Urinary bladder (tissue), 4 donors: ENCODE results near the gene ARL5A. TPM values are rescaled to one million over a fixed set of nuclear protein-coding genes. Genes with fewer than 3 reads are reported as not detected.

ENCODE experiments used
- DNase-seq: peaks from one replicate; pipeline ENCODE4 v3.0.0-alpha.2; 2015; ENCODE audit errors: extremely low spot score
- H3K27ac ChIP-seq: one replicate; pipeline ENCODE4 v1.5.1; 2013; ENCODE audit warnings: low read depth, mild to moderate bottlenecking, moderate library complexity
- H3K36me3 ChIP-seq: one replicate; pipeline ENCODE4 v1.6.1; 2013; ENCODE audit warnings: mild to moderate bottlenecking, moderate library complexity; ENCODE audit not compliant: insufficient read depth
- H3K4me1 ChIP-seq: one replicate; pipeline ENCODE4 v1.6.1; 2013; ENCODE audit warnings: mild to moderate bottlenecking, moderate library complexity; ENCODE audit not compliant: insufficient read depth
- H3K4me3 ChIP-seq: one replicate; pipeline ENCODE4 v1.5.1; 2013; ENCODE audit warnings: low read depth, low read length
- whole genome bisulfite sequencing: extraction: QIAGEN DNeasy Blood & Tissue Kit; methylation state at CpG from one replicate; pipeline ENCODE4 v1.1.7; 2013; 5-methylcytosine and 5-hydroxymethylcytosine counted together
- polyA plus RNA-seq: library from polyadenylated mRNA; stranded (reverse); fragments of 200-250 nt; gene quantifications from one replicate; pipeline ENCODE4 v1.2.3, GENCODE V29; 2013
- total RNA-seq: library from RNA; depleted of rRNA; stranded (reverse); fragments of >200 nt; gene quantifications from one replicate; pipeline ENCODE4 v1.2.3, GENCODE V29; 2014
- donor health status: healthy with polysubstance abuse.
- donor health status: healthy.

Gene ARL5A
- total and polyA plus RNA-seq, 2 donors = 19.2 to 117 TPM

- Histone ChIP-seq H3K4me3 (peak overlapping the region; percentile 4), H3K4me1 (no peaks in the 10 kb centered on the region), H3K27ac (no peak overlapping the region), H3K36me3 (no peaks in the 10 kb centered on the region)
- WGBS = 35% methylated on average over 6 of the region's 6 CpGs
- DNase-seq = no peak
Measured at GRCh38 chr2:151826737-151827157, 1.5 kb downstream of the ARL5A start.

- WGBS = 73% methylated on average over 2 of the region's 2 CpGs
- Histone ChIP-seq H3K27ac (no peak overlapping the region), H3K4me1 (no peaks in the 10 kb centered on the region), H3K36me3 (no peaks in the 10 kb centered on the region), H3K4me3 (no peak overlapping the region)
- DNase-seq = no peak
Measured at GRCh38 chr2:151824886-151825285, 3.3 kb downstream of the ARL5A start.

DNA sequence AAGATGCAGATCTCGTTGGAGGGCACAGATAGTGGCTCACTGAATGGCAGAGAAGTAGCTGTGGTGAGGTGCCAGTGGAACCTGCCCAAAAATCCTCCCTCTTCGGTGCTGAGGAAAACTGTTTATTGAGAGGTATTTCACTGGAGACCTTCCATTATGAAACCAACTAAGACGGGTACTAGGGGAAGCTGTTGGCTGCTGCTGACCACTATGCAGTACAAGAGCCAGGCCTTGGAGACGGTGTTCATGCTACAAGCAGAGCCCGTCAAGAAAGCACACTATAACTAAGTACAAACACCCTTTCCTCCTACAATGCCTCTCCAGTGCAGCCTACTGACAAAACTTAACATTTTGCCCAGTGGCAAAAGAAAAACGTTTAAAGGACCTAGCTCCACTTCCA is 4.6 kb downstream of the ARL5A start:
- DNase-seq = no peak
- Histone ChIP-seq H3K36me3 (no peaks in the 10 kb centered on the region), H3K4me1 (no peaks in the 10 kb centered on the region), H3K4me3 (no peak overlapping the region), H3K27ac (no peak overlapping the region)
- WGBS = 42% methylated on average over 6 of the region's 6 CpGs

- WGBS = 97% methylated on average over 2 of the region's 2 CpGs
- no peak overlapping the region for H3K27ac ChIP-seq
- DNase-seq = no peak
- peaks cover 2% of the 10 kb centered on the region for H3K36me3 ChIP-seq
- no peak overlapping the region for H3K4me3 ChIP-seq
- no peaks in the 10 kb centered on the region for H3K4me1 ChIP-seq
Measured at GRCh38 chr2:151819920-151820319, 8.3 kb downstream of the ARL5A start.

DNA sequence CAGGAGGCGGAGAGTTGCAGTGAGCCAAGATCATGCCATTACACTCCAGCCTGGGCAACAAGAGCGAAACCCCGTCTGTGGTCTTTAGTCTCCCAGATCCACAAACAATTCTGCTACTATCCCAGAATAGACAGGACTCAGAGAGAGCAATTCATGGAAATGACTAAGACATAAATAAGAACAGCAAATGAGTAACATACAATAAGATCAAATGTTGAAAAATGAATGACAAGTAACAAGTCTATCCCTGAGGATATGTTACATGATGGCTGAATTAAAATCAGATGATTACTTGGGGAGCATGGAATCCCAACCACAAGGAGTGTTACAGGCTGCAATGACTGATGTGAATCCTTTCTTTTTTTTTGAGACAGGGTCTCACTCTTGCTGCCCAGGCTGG is 10.3 kb downstream of the ARL5A start:
- Histone ChIP-seq H3K36me3 (peaks cover 2% of the 10 kb centered on the region), H3K4me3 (no peak overlapping the region), H3K27ac (no peak overlapping the region), H3K4me1 (no peaks in the 10 kb centered on the region)
- 93% methylated on average over 3 of the region's 3 CpGs for WGBS
- DNase-seq = no peak

DNA sequence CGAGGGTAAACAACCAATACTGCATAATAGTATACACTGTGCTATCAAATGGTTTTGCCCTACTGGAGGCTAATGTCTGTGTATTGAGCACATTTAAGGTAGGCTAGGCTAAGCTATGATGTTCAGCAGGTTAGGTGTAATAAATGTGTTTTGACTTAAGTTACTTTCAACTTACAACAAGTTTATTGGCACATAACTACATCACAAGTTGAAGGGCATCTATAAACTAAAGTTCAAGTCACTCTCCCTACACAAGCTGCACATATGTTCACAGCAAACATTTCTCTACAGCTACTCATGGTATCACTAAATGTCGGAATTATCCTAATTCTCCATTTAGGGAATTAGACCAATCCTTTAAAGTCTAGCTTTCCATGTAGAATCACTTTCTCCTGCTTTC is 11.4 kb downstream of the ARL5A start:
- Histone ChIP-seq H3K4me1 (no peaks in the 10 kb centered on the region), H3K4me3 (no peak overlapping the region), H3K27ac (no peak overlapping the region), H3K36me3 (peaks cover 2% of the 10 kb centered on the region)
- 92% methylated on average over 2 of the region's 2 CpGs for WGBS
- no peak for DNase-seq

DNA sequence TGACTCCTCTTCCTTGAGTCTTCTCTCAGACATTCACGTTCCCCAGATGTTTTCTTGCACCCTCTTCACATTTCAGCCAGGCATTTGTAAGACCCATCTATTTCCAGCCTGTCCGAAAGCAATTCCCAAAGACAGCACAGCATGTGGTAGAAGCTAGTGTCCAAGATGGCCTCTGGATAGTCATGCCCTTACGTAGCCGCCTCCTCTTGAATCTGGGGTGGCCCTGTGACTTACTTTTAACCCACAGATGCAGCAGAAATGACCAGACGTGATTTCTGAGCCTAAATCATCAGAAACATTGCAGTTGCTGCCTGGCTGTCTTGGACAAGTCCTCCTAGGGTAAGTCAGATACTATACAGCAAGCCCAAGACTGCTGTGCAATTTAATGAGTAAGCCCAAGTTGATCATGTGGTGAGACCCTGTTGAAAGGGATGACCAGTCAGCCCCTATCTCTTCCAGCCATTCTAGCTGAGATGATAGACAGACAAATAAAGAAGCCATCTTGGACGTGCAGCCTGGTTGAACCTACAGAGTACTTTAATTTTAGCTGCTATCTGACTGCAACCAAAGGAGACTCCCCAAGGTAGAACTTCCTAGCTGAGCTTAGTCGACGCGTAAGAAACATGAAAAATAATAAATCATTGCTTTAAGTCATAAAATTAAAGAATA is 12.3 kb downstream of the ARL5A start:
- 94% methylated on average over 9 of the region's 9 CpGs for WGBS
- peaks cover 2% of the 10 kb centered on the region for H3K36me3 ChIP-seq
- no peaks in the 10 kb centered on the region for H3K4me1 ChIP-seq
- no peak for DNase-seq
- no peak overlapping the region for H3K4me3 ChIP-seq
- H3K27ac ChIP-seq = no peak overlapping the region

DNA sequence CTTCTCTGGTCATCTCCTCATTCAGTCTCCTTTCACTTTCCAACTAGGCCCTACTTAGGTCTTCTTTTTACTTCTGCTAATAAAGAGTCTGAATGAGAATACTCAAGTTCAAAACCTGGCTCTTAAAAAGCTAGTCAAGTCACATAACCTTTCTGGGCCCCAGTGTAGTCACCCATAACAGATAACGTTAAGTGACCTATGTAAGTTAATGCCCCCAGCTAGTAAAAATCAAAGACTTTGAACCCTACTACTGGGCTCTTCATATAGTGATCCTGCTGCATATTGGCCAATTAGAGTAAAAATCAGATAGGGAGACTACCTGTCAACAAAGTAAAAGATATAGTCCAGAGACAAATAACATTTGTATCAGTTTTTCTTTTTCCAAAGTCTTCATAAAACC is 17.7 kb downstream of the ARL5A start:
- Histone ChIP-seq H3K4me3 (no peak overlapping the region), H3K27ac (no peak overlapping the region), H3K4me1 (no peaks in the 10 kb centered on the region), H3K36me3 (no peaks in the 10 kb centered on the region)
- no peak for DNase-seq
- WGBS = 69% methylated on average over 1 of the region's 1 CpG

DNA sequence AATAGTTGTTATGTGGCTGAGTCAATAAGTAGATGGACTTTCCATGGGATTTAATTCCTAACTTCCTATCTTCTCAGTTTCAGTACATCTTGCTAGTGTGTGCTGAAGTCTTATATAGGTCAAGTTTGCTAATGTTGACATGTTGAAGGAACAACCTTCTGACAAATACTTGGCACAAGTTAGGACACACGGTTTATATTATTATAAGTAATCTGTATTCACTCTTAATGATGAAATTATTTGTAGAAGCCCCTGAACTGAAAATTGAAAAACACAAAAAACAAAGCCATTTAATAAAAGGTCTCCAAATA is 19.2 kb downstream of the ARL5A start:
- Histone ChIP-seq H3K4me3 (no peak overlapping the region), H3K27ac (no peak overlapping the region), H3K4me1 (no peaks in the 10 kb centered on the region), H3K36me3 (no peaks in the 10 kb centered on the region)
- WGBS = 59% methylated on average over 1 of the region's 1 CpG
- no peak for DNase-seq

DNA sequence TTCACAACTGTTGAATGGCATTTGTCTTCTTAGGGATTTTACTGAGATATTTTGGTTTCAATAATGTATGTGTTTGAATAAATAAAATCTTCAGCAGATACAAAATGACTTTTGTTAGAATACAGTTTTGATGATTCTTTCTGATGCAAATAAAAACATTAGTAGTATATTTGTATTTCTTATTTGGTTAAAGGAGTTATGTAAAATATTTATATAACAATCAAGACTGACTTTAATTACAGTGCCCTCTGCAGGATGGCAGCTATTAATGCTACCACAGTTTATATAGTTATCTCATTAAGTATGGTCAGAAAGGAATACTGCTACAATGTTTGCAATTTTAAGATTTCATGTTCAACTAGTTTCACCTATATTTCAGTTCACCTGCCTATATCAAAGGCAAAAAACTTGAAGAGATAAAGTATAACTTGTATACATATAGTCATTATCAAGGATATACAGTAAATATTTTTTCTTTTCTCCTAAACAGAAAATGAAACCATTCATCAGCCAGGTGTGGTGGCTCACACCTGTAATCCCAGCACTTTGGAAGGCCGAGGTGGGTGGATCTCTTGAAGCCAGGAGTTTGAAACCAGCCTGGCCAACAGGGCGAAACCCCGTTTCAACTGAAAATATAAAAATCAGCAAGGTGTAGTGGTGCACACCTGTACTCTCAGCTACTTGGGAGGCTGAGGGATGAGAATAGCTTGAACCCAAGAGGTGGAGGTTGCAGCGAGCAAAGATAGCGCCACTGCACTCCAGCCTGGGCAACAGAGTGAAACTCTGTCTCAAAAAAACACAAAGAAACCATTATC is 19.8 kb downstream of the ARL5A start:
- no peak overlapping the region for H3K4me3 ChIP-seq
- no peaks in the 10 kb centered on the region for H3K36me3 ChIP-seq
- 91% methylated on average over 5 of the region's 5 CpGs for WGBS
- no peaks in the 10 kb centered on the region for H3K4me1 ChIP-seq
- no peak overlapping the region for H3K27ac ChIP-seq
- no peak for DNase-seq

- DNase-seq = no peak
- no peaks in the 10 kb centered on the region for H3K4me1 ChIP-seq
- no peak overlapping the region for H3K27ac ChIP-seq
- no peak overlapping the region for H3K4me3 ChIP-seq
- no peaks in the 10 kb centered on the region for H3K36me3 ChIP-seq
Measured at GRCh38 chr2:151805961-151806360, 22.3 kb downstream of the ARL5A start.

DNA sequence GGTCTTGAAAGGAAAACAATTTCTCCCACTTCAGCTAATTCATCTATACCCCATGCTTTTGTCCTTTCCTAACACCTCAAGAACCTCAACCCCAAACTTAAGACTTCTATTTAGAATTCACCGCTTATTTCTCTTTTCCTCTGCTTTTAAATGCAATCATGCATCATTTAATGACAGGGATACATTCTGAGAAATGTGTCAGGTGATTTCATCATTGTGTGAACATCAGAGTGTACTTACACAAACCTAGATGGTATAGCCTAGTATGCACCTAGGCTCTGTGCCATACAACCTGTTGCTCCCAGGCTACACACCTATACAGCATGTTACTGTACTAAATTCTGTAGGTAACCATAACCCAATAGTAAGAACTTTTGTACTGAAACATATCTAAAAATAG is 22.9 kb downstream of the ARL5A start:
- no peaks in the 10 kb centered on the region for H3K36me3 ChIP-seq
- WGBS = 99% methylated on average over 1 of the region's 1 CpG
- no peaks in the 10 kb centered on the region for H3K4me1 ChIP-seq
- H3K4me3 ChIP-seq = no peak overlapping the region
- no peak overlapping the region for H3K27ac ChIP-seq
- DNase-seq = no peak

DNA sequence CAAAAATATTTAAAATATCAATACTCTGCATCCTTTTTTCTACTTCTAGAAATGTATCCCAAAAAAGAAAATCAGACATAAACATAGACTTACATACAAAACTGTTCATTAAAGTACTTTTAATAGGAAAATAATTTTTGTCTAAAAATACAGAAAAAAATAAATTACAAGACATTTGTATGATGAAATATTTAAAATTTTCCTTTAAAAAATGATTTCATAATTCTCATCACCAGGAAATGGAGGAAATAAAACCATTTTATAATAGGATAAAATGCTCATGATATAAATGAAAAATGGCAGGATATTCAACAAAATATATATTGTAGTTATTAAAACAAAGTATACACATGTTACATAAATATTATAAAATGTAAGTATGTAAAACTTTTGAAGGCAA is 24.4 kb downstream of the ARL5A start:
- no peak for DNase-seq
- no peaks in the 10 kb centered on the region for H3K36me3 ChIP-seq
- H3K4me1 ChIP-seq = no peaks in the 10 kb centered on the region
- H3K4me3 ChIP-seq = no peak overlapping the region
- no peak overlapping the region for H3K27ac ChIP-seq

GRCh38 chr2:151802315-151802714 is 25.9 kb downstream of the ARL5A start:
- 88% methylated on average over 2 of the region's 2 CpGs for WGBS
- H3K27ac ChIP-seq = no peak overlapping the region
- no peaks in the 10 kb centered on the region for H3K36me3 ChIP-seq
- no peak overlapping the region for H3K4me3 ChIP-seq
- H3K4me1 ChIP-seq = no peaks in the 10 kb centered on the region
- no peak for DNase-seq
